K562 (cell line): ENCODE results near the gene MED29. TPM values are rescaled to one million over a fixed set of nuclear protein-coding genes. Genes with fewer than 3 reads are reported as not detected.

ENCODE experiments used
- ATF7 ChIP-seq: fragments of 450-650 bp; IDR thresholded peaks from 2 replicates; pipeline ENCODE4 v1.7.1; 2014; ENCODE audit warnings: mild to moderate bottlenecking, moderate library complexity
- CBX3 ChIP-seq, 2 experiments: IDR thresholded peaks; 1 replicate in 1 of 2; 2 replicates in 1 of 2; pipeline ENCODE4 v1.6.1; 2012; ENCODE audit warnings: inconsistent platforms in 2 of 2, low read length in 2 of 2, borderline replicate concordance in 1 of 2, control low read depth in 1 of 2
- CCNT2 ChIP-seq: IDR thresholded peaks from 2 replicates; pipeline ENCODE4 v1.6.1; 2011; ENCODE audit warnings: borderline replicate concordance, low read depth, mild to moderate bottlenecking, moderate library complexity, mixed read lengths, low read length; ENCODE audit not compliant: insufficient read length; ENCODE audit errors: extremely low read depth
- CTBP1 ChIP-seq: fragments of 450-650 bp; IDR thresholded peaks from 2 replicates; pipeline ENCODE4 v1.6.1; 2016; ENCODE audit warnings: borderline replicate concordance
- EP300 ChIP-seq: IDR thresholded peaks from 2 replicates; pipeline ENCODE4 v1.6.1; 2012; ENCODE audit warnings: low read length, improper control_type of control experiment
- FOS ChIP-seq: IDR thresholded peaks from 3 replicates; pipeline ENCODE4 v1.6.1; 2011; ENCODE audit not compliant: insufficient read length; ENCODE audit errors: extremely low read depth
- GTF2B ChIP-seq: IDR thresholded peaks from 2 replicates; pipeline ENCODE4 v1.6.1; 2011; ENCODE audit not compliant: insufficient read length; ENCODE audit errors: extremely low read depth
- KAT2B ChIP-seq: IDR thresholded peaks from one replicate; pipeline ENCODE4 v1.6.1; 2012; ENCODE audit warnings: low read depth, mild to moderate bottlenecking, control low read depth, inconsistent platforms, low read length, moderate library complexity
- MEF2A ChIP-seq: IDR thresholded peaks from 2 replicates; pipeline ENCODE4 v1.6.1; 2011; ENCODE audit warnings: low read depth, mild to moderate bottlenecking, low read length, moderate library complexity; ENCODE audit not compliant: control insufficient read depth
- NR2C2 ChIP-seq, 2 experiments: fragments of 200-800 bp in 1 of 2; sonication (Bioruptor generic) in 1 of 2; sonication (generic) in 1 of 2; formaldehyde crosslinking in 1 of 2; IDR thresholded peaks; 2 replicates each; pipeline versions ENCODE4 v1.6.1 to v1.8.0; 2016 to 2022; ENCODE audit warnings: mild to moderate bottlenecking in 1 of 2, missing compliant biosample characterization in 1 of 2, missing genetic modification characterization in 1 of 2, missing genetic modification reagents in 1 of 2
- OTX1 ChIP-seq: fragments of 450-650 bp; formaldehyde crosslinking; IDR thresholded peaks from 2 replicates; pipeline ENCODE4 v1.4.0; 2022; ENCODE audit warnings: mild to moderate bottlenecking
- RBFOX2 ChIP-seq: fragments of 200-400 bp; formaldehyde crosslinking; IDR thresholded peaks from 2 replicates; pipeline ENCODE4 v1.6.1; 2017; ENCODE audit warnings: low read depth, mild to moderate bottlenecking, low read length, moderate library complexity
- SMAD4 ChIP-seq: fragments of 250-450 bp; sonication (Bioruptor Pico); conservative IDR thresholded peaks from 2 replicates; pipeline ENCODE4 v1.8.0; 2021; ENCODE audit warnings: inconsistent platforms, mild to moderate bottlenecking, moderate library complexity
- SP1 ChIP-seq: sonication (generic); formaldehyde crosslinking; IDR thresholded peaks from 2 replicates; pipeline ENCODE4 v1.8.1; 2022; ENCODE audit warnings: mild to moderate bottlenecking, missing genetic modification reagents
- SP2 ChIP-seq: IDR thresholded peaks from 2 replicates; pipeline ENCODE4 v1.6.1; 2011; ENCODE audit warnings: mild to moderate bottlenecking, low read depth, low read length, moderate library complexity; ENCODE audit not compliant: poor library complexity, severe bottlenecking; ENCODE audit errors: extremely low read depth
- SRSF9 ChIP-seq: fragments of 200-400 bp; formaldehyde crosslinking; IDR thresholded peaks from 2 replicates; pipeline ENCODE4 v1.6.1; 2017; ENCODE audit warnings: low read depth, low read length, borderline replicate concordance
- TAF9B ChIP-seq: fragments of 450-650 bp; IDR thresholded peaks from 2 replicates; pipeline ENCODE4 v1.6.1; 2018; ENCODE audit warnings: mild to moderate bottlenecking; ENCODE audit not compliant: partially characterized antibody
- TRIM24 ChIP-seq, 2 experiments: fragments of 450-650 bp; IDR thresholded peaks; 2 replicates each; pipeline ENCODE4 v1.6.1; 2016
- ZFP36 ChIP-seq: fragments of 150-350 bp; IDR thresholded peaks from 2 replicates; pipeline ENCODE4 v1.6.1; 2018; ENCODE audit warnings: low read length, low read depth; ENCODE audit not compliant: partially characterized antibody
- polyA plus RNA-seq, 8 experiments: library from polyadenylated mRNA; depleted of rRNA in 4 of 8; stranded (reverse) in 5 of 8; unstranded in 3 of 8; fragments of >200 nt; fragmentation: Nextera tagmentation in 2 of 8; fragmentation: Illumina TruSeq in 1 of 8; extraction: Ambion mirVana in 2 of 8; extraction: Trizol in 1 of 8; gene quantifications; 2 replicates each; pipeline versions ENCODE4 v1.2.1 to v1.2.3, GENCODE V29; 2011 to 2014; ENCODE audit warnings: inconsistent platforms in 1 of 8, missing spikeins in 1 of 8
- total RNA-seq, 7 experiments: library from RNA; depleted of rRNA in 6 of 7; stranded (reverse); fragments of >200 nt in 6 of 7; fragmentation: Illumina TruSeq in 2 of 7; extraction: Trizol in 2 of 7; gene quantifications; 2 replicates each; pipeline versions ENCODE4 v1.2.1 to v1.2.3, GENCODE V29; 2011 to 2021; ENCODE audit warnings: low replicate concordance in 1 of 7
- TF ChIP-seq, protein P1 (sequence below): sonication (generic); formaldehyde crosslinking; IDR thresholded peaks from 2 replicates; pipeline ENCODE4 v1.8.0; 2022; ENCODE audit warnings: mild to moderate bottlenecking, missing genetic modification reagents

The MED29 gene
- total and polyA plus RNA-seq, 9 of the 15 experiments (the other 6 are each of a cell fraction or from before 2014, with no cell fraction given) = 1.8 to 22.6 (median 12.4) TPM

DNA sequence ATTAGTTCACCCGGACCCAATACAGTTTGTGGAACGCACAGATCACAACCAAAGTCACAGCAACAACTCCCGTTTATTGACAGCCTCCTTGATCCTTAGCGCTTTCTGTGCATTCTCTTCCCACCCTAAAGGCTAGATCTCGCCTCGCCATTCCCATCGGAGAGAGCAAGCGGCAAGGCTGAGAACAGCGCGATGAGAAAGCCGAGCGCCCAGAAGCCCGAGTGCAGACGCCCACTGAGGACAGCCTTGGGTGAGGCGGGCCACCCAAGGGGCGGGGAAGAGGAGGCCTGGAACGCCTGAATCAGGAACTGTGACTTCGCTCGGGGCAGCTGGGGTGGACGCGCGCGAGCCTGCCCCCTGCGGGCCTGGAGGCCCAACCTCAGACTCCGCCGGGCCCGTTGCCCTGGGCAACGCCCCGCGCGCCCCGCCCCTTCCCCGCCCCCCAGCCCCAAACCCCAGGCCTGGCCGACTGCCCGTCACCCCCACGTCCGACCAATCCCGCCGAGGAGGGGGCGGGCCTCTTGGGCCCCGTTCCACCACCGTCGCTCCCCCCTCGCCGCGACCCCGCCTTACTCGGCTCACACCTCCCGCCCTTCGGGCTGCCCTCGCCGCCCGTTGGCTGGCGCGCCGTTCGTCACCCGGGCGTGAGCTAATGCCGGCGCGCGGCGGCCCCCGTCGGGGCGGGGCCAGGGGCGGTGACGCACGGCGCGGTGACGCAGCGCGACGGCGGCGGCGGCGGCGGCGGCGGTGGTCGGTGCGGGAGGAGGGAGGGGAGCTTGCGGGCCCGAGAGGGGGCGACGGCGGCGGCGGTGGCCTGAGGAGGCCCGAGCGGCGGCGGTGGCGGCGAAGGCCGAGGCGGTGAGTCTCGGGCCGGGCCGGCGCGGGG lies 49.2 kb upstream of the MED29 start, which contains the start of gene SAMD4B (continued):
- TF ChIP-seq SMAD4 (CRISPR knock-in tag) = 0 out of 2 replicates have a peak, but pooled peaks have one; percentile 22
- no peak for TF ChIP-seq SRSF9
- TF ChIP-seq CTBP1 = peak; percentile 84
- peak; percentile 69; the same call in 1 of the 2 replicates for TF ChIP-seq NR2C2 (CRISPR knock-in tag; IDR thresholded peaks at IDR 0.05)
- peak; percentile 75; the same call in 1 of the 2 replicates for TF ChIP-seq NR2C2 (tag; IDR thresholded peaks at IDR 0.05)
- TF ChIP-seq CCNT2 = peak; percentile 75
- peak in 1 of 2 experiments; percentile 86; a peak in 2 of 4 replicates for TF ChIP-seq TRIM24 (IDR thresholded peaks at IDR 0.05)
- TF ChIP-seq SP1 = peak; percentile 93
- TF ChIP-seq, protein P1, sequence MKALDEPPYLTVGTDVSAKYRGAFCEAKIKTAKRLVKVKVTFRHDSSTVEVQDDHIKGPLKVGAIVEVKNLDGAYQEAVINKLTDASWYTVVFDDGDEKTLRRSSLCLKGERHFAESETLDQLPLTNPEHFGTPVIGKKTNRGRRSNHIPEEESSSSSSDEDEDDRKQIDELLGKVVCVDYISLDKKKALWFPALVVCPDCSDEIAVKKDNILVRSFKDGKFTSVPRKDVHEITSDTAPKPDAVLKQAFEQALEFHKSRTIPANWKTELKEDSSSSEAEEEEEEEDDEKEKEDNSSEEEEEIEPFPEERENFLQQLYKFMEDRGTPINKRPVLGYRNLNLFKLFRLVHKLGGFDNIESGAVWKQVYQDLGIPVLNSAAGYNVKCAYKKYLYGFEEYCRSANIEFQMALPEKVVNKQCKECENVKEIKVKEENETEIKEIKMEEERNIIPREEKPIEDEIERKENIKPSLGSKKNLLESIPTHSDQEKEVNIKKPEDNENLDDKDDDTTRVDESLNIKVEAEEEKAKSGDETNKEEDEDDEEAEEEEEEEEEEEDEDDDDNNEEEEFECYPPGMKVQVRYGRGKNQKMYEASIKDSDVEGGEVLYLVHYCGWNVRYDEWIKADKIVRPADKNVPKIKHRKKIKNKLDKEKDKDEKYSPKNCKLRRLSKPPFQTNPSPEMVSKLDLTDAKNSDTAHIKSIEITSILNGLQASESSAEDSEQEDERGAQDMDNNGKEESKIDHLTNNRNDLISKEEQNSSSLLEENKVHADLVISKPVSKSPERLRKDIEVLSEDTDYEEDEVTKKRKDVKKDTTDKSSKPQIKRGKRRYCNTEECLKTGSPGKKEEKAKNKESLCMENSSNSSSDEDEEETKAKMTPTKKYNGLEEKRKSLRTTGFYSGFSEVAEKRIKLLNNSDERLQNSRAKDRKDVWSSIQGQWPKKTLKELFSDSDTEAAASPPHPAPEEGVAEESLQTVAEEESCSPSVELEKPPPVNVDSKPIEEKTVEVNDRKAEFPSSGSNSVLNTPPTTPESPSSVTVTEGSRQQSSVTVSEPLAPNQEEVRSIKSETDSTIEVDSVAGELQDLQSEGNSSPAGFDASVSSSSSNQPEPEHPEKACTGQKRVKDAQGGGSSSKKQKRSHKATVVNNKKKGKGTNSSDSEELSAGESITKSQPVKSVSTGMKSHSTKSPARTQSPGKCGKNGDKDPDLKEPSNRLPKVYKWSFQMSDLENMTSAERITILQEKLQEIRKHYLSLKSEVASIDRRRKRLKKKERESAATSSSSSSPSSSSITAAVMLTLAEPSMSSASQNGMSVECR (CRISPR knock-in tag) = peak; percentile 58
- peak; percentile 73 for TF ChIP-seq TAF9B
- TF ChIP-seq RBFOX2 = peak; percentile 88
- no peak for TF ChIP-seq OTX1
- TF ChIP-seq ZFP36 = peak; percentile 5
- TF ChIP-seq SP2 = peak; percentile 77
- peak; percentile 76; the same call in 1 of the 2 replicates for TF ChIP-seq ATF7
- peak; percentile 77 for TF ChIP-seq FOS
- TF ChIP-seq CBX3 (IDR thresholded peaks at IDR 0.05; ENCODE audit: borderline replicate concordance in 1 of 2, low read length in 2 of 2) = peak in 1 of 2 experiments; percentile 90; a peak in 2 of 3 replicates
- no peak for TF ChIP-seq KAT2B
- peak; percentile 53; the same call in 1 of the 2 replicates for TF ChIP-seq EP300
- 0 out of 2 replicates have a peak, but pooled peaks have one; percentile 31 for TF ChIP-seq MEF2A
- peak; percentile 45 for TF ChIP-seq GTF2B
